Liver (tissue), 9 donors: ENCODE data around the gene MEGF11. TPM values are rescaled to one million over a fixed set of nuclear protein-coding genes. Genes with fewer than 3 reads are reported as not detected.

Experiments
- DNase-seq: peaks from one replicate; pipeline ENCODE4 v3.0.0-alpha.2; 2017; ENCODE audit warnings: low spot score
- H3K27ac ChIP-seq, 2 donors: one replicate each; pipeline ENCODE4 v1.7.0; 2013; ENCODE audit warnings: inconsistent platforms in 2 of 2, low read length in 2 of 2, control low read depth in 1 of 2, low read depth in 1 of 2, mild to moderate bottlenecking in 1 of 2
- H3K27me3 ChIP-seq, 4 donors: one replicate each; pipeline versions ENCODE4 v1.6.1 to v1.7.0; 2013; ENCODE audit warnings: low read length in 3 of 4, inconsistent platforms in 1 of 4, mild to moderate bottlenecking in 1 of 4, moderate library complexity in 1 of 4; ENCODE audit not compliant: control insufficient read depth in 4 of 4, insufficient read depth in 4 of 4
- H3K36me3 ChIP-seq, 4 donors: one replicate each; pipeline versions ENCODE4 v1.6.1 to v1.7.0; 2013; ENCODE audit warnings: low read length in 3 of 4, mild to moderate bottlenecking in 3 of 4, low read depth in 1 of 4, moderate library complexity in 1 of 4; ENCODE audit not compliant: control insufficient read depth in 4 of 4, insufficient read depth in 3 of 4
- H3K4me1 ChIP-seq, 4 donors: one replicate each; pipeline versions ENCODE4 v1.6.1 to v1.7.0; 2013; ENCODE audit warnings: low read length in 3 of 4, mild to moderate bottlenecking in 3 of 4, moderate library complexity in 1 of 4; ENCODE audit not compliant: control insufficient read depth in 4 of 4, insufficient read depth in 4 of 4
- H3K4me3 ChIP-seq, 3 donors: one replicate each; pipeline versions ENCODE4 v1.6.1 to v1.7.0; 2013; ENCODE audit warnings: low read length in 3 of 3, control low read depth in 1 of 3, low read depth in 1 of 3, mild to moderate bottlenecking in 1 of 3
- H3K9ac ChIP-seq, 2 donors: one replicate each; pipeline ENCODE4 v1.7.0; 2013; ENCODE audit warnings: low read length in 2 of 2, mild to moderate bottlenecking in 2 of 2, moderate library complexity in 2 of 2, control low read depth in 1 of 2, low read depth in 1 of 2
- H3K9me3 ChIP-seq, 4 donors: one replicate each; pipeline versions ENCODE4 v1.6.1 to v1.7.0; 2013; ENCODE audit warnings: low read length in 3 of 4; ENCODE audit not compliant: control insufficient read depth in 4 of 4
- ATF3 ChIP-seq: IDR thresholded peaks from 2 replicates; pipeline ENCODE4 v1.6.1; 2016; ENCODE audit warnings: antibody characterized with exemption
- CTCF ChIP-seq: fragments of 150-350 bp; IDR thresholded peaks from 2 replicates; pipeline ENCODE4 v1.5.1; 2017; ENCODE audit warnings: improper control_type of control experiment, low read depth, low read length; ENCODE audit not compliant: missing input control
- EGR1 ChIP-seq, 2 donors: IDR thresholded peaks; 2 replicates each; pipeline ENCODE4 v1.6.1; 2016 to 2018; ENCODE audit warnings: antibody characterized with exemption in 2 of 2, low read depth in 2 of 2
- FOXA1 ChIP-seq: IDR thresholded peaks from 2 replicates; pipeline ENCODE4 v1.6.1; 2016; ENCODE audit warnings: antibody characterized with exemption
- FOXA2 ChIP-seq: IDR thresholded peaks from 2 replicates; pipeline ENCODE4 v1.6.1; 2016; ENCODE audit warnings: antibody characterized with exemption
- GABPA ChIP-seq, 2 donors: IDR thresholded peaks in 1 of 2; conservative IDR thresholded peaks in 1 of 2; 2 replicates each; pipeline ENCODE4 v1.6.1; 2016; ENCODE audit warnings: antibody characterized with exemption in 2 of 2, mild to moderate bottlenecking in 1 of 2, moderate library complexity in 1 of 2
- HNF4A ChIP-seq, 2 donors: conservative IDR thresholded peaks; 2 replicates each; pipeline ENCODE4 v1.6.1; 2016; ENCODE audit warnings: antibody characterized with exemption in 2 of 2, mild to moderate bottlenecking in 2 of 2
- HNF4G ChIP-seq: IDR thresholded peaks from 2 replicates; pipeline ENCODE4 v1.6.1; 2016; ENCODE audit warnings: antibody characterized with exemption
- JUND ChIP-seq, 2 donors: IDR thresholded peaks; 2 replicates each; pipeline ENCODE4 v1.6.1; 2016; ENCODE audit warnings: antibody characterized with exemption in 2 of 2
- MAX ChIP-seq: IDR thresholded peaks from 2 replicates; pipeline ENCODE4 v1.6.1; 2016; ENCODE audit warnings: antibody characterized with exemption
- NR2F2 ChIP-seq: IDR thresholded peaks from 2 replicates; pipeline ENCODE4 v1.6.1; 2016; ENCODE audit warnings: antibody characterized with exemption
- RAD21 ChIP-seq, 2 donors: IDR thresholded peaks; 2 replicates each; pipeline ENCODE4 v1.6.1; 2016; ENCODE audit warnings: antibody characterized with exemption in 2 of 2, mild to moderate bottlenecking in 2 of 2
- REST ChIP-seq: IDR thresholded peaks from 2 replicates; pipeline ENCODE4 v1.6.1; 2016; ENCODE audit warnings: antibody characterized with exemption, mild to moderate bottlenecking
- RXRA ChIP-seq, 2 donors: IDR thresholded peaks; 2 replicates each; pipeline ENCODE4 v1.6.1; 2017 to 2018; ENCODE audit warnings: antibody characterized with exemption in 2 of 2, mild to moderate bottlenecking in 1 of 2
- SP1 ChIP-seq: IDR thresholded peaks from 2 replicates; pipeline ENCODE4 v1.6.1; 2018; ENCODE audit warnings: antibody characterized with exemption, mild to moderate bottlenecking
- TAF1 ChIP-seq: conservative IDR thresholded peaks from 2 replicates; pipeline ENCODE4 v1.6.1; 2016; ENCODE audit warnings: antibody characterized with exemption, mild to moderate bottlenecking
- YY1 ChIP-seq: IDR thresholded peaks from 2 replicates; pipeline ENCODE4 v1.6.1; 2016; ENCODE audit warnings: antibody characterized with exemption, mild to moderate bottlenecking
- ZBTB33 ChIP-seq: IDR thresholded peaks from 2 replicates; pipeline ENCODE4 v1.6.1; 2016; ENCODE audit warnings: antibody characterized with exemption
- WGBS: extraction: QIAGEN DNeasy Blood & Tissue Kit; methylation state at CpG from one replicate; pipeline ENCODE4 v1.1.7; 2013; 5-methylcytosine and 5-hydroxymethylcytosine counted together
- polyA plus RNA-seq, 2 donors: library from polyadenylated mRNA; stranded (reverse) in 1 of 2; unstranded in 1 of 2; fragments of 200-250 nt in 1 of 2; fragments of >200 nt in 1 of 2; fragmentation: Nextera tagmentation in 1 of 2; extraction: Ambion mirVana in 1 of 2; gene quantifications; one replicate each; pipeline versions ENCODE4 v1.2.1 to v1.2.3, GENCODE V29; 2013 to 2015
- total RNA-seq, 2 donors: library from RNA; depleted of rRNA; stranded (reverse); fragments of >200 nt; gene quantifications; one replicate each; pipeline ENCODE4 v1.2.3, GENCODE V29; 2014
- donor health status: healthy.
- donor health status: healthy.
- donor health status: healthy.
- donor health status: healthy.
- donor health status: healthy.

MEGF11 gene
- total and polyA plus RNA-seq, 4 donors: under 0.01 to 0.51 (median 0.03) TPM; not detected in 1

GRCh38 chr15:65925338-65925737 lies 328.2 kb downstream of the MEGF11 start:
- H3K9ac ChIP-seq: no peak overlapping the region
- 98% methylated on average over 1 of the region's 1 CpG for WGBS
- no peaks in the 10 kb centered on the region for H3K36me3 ChIP-seq
- no peak overlapping the region for H3K4me3 ChIP-seq
- H3K4me1 ChIP-seq: no peaks in the 10 kb centered on the region
- TF ChIP-seq HNF4G: no peak
- TF ChIP-seq RAD21 (IDR thresholded peaks at IDR 0.05): no peak
- TF ChIP-seq FOXA2: no peak
- no peak for TF ChIP-seq FOXA1
- TF ChIP-seq NR2F2: no peak
- TF ChIP-seq HNF4A (conservative IDR thresholded peaks at IDR 0.05): no peak
- no peak for TF ChIP-seq CTCF
- no peak for TF ChIP-seq SP1
- no peak for TF ChIP-seq MAX
- no peak for TF ChIP-seq EGR1 (IDR thresholded peaks at IDR 0.05; ENCODE audit: low read depth in 2 of 2)
- no peak for TF ChIP-seq REST
- no peak for TF ChIP-seq ZBTB33
- TF ChIP-seq GABPA (IDR thresholded peaks at IDR 0.05 in 1 of 2, conservative IDR thresholded peaks at IDR 0.05 in 1 of 2): no peak
- no peak for TF ChIP-seq ATF3
- no peak for DNase-seq
- H3K9me3 ChIP-seq: no peaks in the 10 kb centered on the region
- H3K27ac ChIP-seq: no peak overlapping the region
- H3K27me3 ChIP-seq: no peaks in the 10 kb centered on the region

- WGBS: 92% methylated on average over 3 of the region's 3 CpGs
- Histone ChIP-seq H3K4me3 (no peak overlapping the region), H3K36me3 (no peaks in the 10 kb centered on the region), H3K9me3 (no peaks in the 10 kb centered on the region), H3K27ac (no peak overlapping the region), H3K4me1 (no peaks in the 10 kb centered on the region), H3K27me3 (no peaks in the 10 kb centered on the region), H3K9ac (no peak overlapping the region)
- no peak for TF ChIP-seq FOXA1
- no peak for TF ChIP-seq ATF3
- TF ChIP-seq GABPA (IDR thresholded peaks at IDR 0.05 in 1 of 2, conservative IDR thresholded peaks at IDR 0.05 in 1 of 2): no peak
- no peak for TF ChIP-seq YY1
- TF ChIP-seq TAF1: no peak
- TF ChIP-seq FOXA2: no peak
- TF ChIP-seq CTCF: no peak
- no peak for TF ChIP-seq JUND (IDR thresholded peaks at IDR 0.05)
- no peak for TF ChIP-seq EGR1 (IDR thresholded peaks at IDR 0.05; ENCODE audit: low read depth in 2 of 2)
- no peak for TF ChIP-seq RXRA (IDR thresholded peaks at IDR 0.05)
- TF ChIP-seq HNF4A (conservative IDR thresholded peaks at IDR 0.05): no peak
- no peak for TF ChIP-seq SP1
- DNase-seq: no peak
Measured at GRCh38 chr15:65924004-65924403, 329.5 kb downstream of the MEGF11 start.
